PC-3 (cell line): ENCODE results near the gene AQP2. TPM values are rescaled to one million over a fixed set of nuclear protein-coding genes. Genes with fewer than 3 reads are reported as not detected.

Experiments used
- ATAC-seq: fragments of 200-7000 bp; cut with Tn5 transposase; 2 replicates; pipeline ENCODE4 v1.9.1; 2020; ENCODE audit warnings: mild to moderate bottlenecking, moderate library complexity
- BruUV-seq: library from RNA; stranded (reverse); fragments of 400-500 nt; replicated peaks from 2 replicates; lab custom pipeline; 2021; lab: Mats Ljungman, UMichigan
- CTCF ChIA-PET: fragments of 300-600 bp; sonication (Branson Sonifier 250); formaldehyde crosslinking; loops from one replicate; lab custom pipeline; 2022; ENCODE audit warnings: antibody characterized with exemption; lab: Charles Lee
- POLR2A ChIA-PET: fragments of 300-600 bp; sonication (Branson Sonifier 250); formaldehyde crosslinking; loops from one replicate; lab custom pipeline; 2022; ENCODE audit warnings: antibody characterized with exemption; ENCODE audit not compliant: unreplicated experiment; lab: Charles Lee
- DNase-seq: peaks from one replicate; pipeline ENCODE4 v3.0.0-alpha.2; 2015
- H2AFZ ChIP-seq: fragments of 300-600 bp; sonication (generic); 2 replicates; pipeline ENCODE4 v1.6.0; 2016; ENCODE audit warnings: antibody characterized with exemption, low read length
- H3F3A ChIP-seq: fragments of 300-600 bp; sonication (generic); one replicate; pipeline ENCODE4 v1.6.0; 2017; ENCODE audit warnings: antibody characterized with exemption, low read length, control low read depth, mild to moderate bottlenecking; ENCODE audit not compliant: unreplicated experiment
- H3K27ac ChIP-seq: fragments of 300-600 bp; sonication (generic); 2 replicates; pipeline ENCODE4 v1.5.1; 2016; ENCODE audit warnings: mild to moderate bottlenecking, low read length
- H3K27me3 ChIP-seq: fragments of 300-600 bp; sonication (generic); 2 replicates; pipeline ENCODE4 v1.6.1; 2016; ENCODE audit warnings: low read length, mixed read lengths
- H3K36me3 ChIP-seq: fragments of 300-600 bp; sonication (generic); 2 replicates; pipeline ENCODE4 v1.6.1; 2016; ENCODE audit warnings: low read depth, mixed run types, low read length, mixed read lengths
- H3K4me1 ChIP-seq: fragments of 300-600 bp; sonication (generic); 2 replicates; pipeline ENCODE4 v1.5.1; 2016; ENCODE audit warnings: low read length; ENCODE audit not compliant: insufficient read depth
- H3K4me2 ChIP-seq: fragments of 300-600 bp; sonication (generic); 2 replicates; pipeline ENCODE4 v1.6.0; 2016; ENCODE audit warnings: low read length
- H3K4me3 ChIP-seq: fragments of 300-600 bp; sonication (generic); 2 replicates; pipeline ENCODE4 v1.5.1; 2016; ENCODE audit warnings: mild to moderate bottlenecking, low read length, mixed read lengths
- H3K79me2 ChIP-seq: fragments of 300-600 bp; sonication (generic); 2 replicates; pipeline ENCODE4 v1.6.1; 2017; ENCODE audit warnings: low read length, mixed read lengths
- H3K9ac ChIP-seq: fragments of 300-600 bp; sonication (generic); 2 replicates; pipeline ENCODE4 v1.6.0; 2016; ENCODE audit warnings: mild to moderate bottlenecking, low read length
- H3K9me2 ChIP-seq: fragments of 300-600 bp; sonication (generic); replicated peaks from 2 replicates; pipeline ENCODE4 v1.6.1; 2016; ENCODE audit warnings: mixed run types, low read length, mixed read lengths
- H3K9me3 ChIP-seq: fragments of 300-600 bp; sonication (generic); 2 replicates; pipeline ENCODE4 v1.6.1; 2016; ENCODE audit warnings: low read length, mixed read lengths
- H4K20me1 ChIP-seq: fragments of 300-600 bp; sonication (generic); 2 replicates; pipeline ENCODE4 v1.6.1; 2016; ENCODE audit warnings: low read length, mixed read lengths
- EZH2 ChIP-seq: fragments of 300-600 bp; sonication (generic); IDR thresholded peaks from one replicate; pipeline ENCODE4 v1.6.1; 2017; ENCODE audit warnings: antibody characterized with exemption, mild to moderate bottlenecking, low read length; ENCODE audit not compliant: unreplicated experiment
- EZH2phosphoT487 ChIP-seq: fragments of 300-600 bp; sonication (generic); IDR thresholded peaks from 2 replicates; pipeline ENCODE4 v1.6.1; 2018; ENCODE audit warnings: mild to moderate bottlenecking, antibody characterized with exemption, low read length, borderline replicate concordance
- intact Hi-C: fragments of 100-400 bp; cut with micrococcal nuclease; formaldehyde crosslinking; loops from 2 replicates; pipeline ENCODE4 v1.9.0; 2023
- total RNA-seq: library from RNA; depleted of rRNA; stranded (reverse); fragments of >200 nt; gene quantifications from 2 replicates; pipeline ENCODE4 v1.2.3, GENCODE V29; 2014
- TF ChIP-seq, protein P1 (sequence below): fragments of 300-600 bp; sonication (generic); conservative IDR thresholded peaks from 2 replicates; pipeline ENCODE4 v1.5.1; 2017; ENCODE audit warnings: antibody characterized with exemption, low read depth, mild to moderate bottlenecking, low read length

The AQP2 gene
- total RNA-seq, 1 experiment from 2014 or later, result not detected

DNA sequence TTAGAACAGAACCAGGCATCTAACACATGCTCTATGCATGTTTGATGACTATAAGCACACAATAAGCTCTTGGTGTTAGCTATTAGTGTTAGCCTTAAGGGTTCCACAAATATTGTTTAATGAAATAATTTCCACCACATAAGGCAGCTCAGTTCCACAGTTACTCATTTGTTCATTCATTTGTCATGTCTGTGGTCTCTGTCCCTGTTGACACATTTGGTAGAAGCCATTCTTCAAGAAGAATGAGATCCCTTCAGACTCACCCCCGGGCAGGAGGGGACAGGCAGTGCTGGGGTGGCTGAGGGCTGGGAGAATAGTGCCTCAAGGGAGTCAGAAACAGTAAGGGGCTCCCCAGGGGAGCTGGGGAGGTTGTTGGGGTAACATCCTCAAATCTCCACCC lies 43.2 kb upstream of the AQP2 start:
- Histone ChIP-seq H3K27me3 (no peaks in the 10 kb centered on the region), H4K20me1 (no peaks in the 10 kb centered on the region), H3K4me3 (no peak overlapping the region), H3K9ac (no peak overlapping the region), H3K36me3 (no peaks in the 10 kb centered on the region), H3K27ac (no peak overlapping the region), H3K9me2 (no peaks in the 10 kb centered on the region), H3K4me1 (no peaks in the 10 kb centered on the region), H3K79me2 (no peaks in the 10 kb centered on the region), H3F3A (no peaks in the 10 kb centered on the region), H2AFZ (no peak overlapping the region), H3K9me3 (no peaks in the 10 kb centered on the region), H3K4me2 (no peak overlapping the region)
- ATAC-seq, result no peak
- no TSS peak for BruUV-seq
- intact Hi-C loops, result no loop called here
- no peak for TF ChIP-seq EZH2
- TF ChIP-seq EZH2phosphoT487, result no peak
- TF ChIP-seq, protein P1, sequence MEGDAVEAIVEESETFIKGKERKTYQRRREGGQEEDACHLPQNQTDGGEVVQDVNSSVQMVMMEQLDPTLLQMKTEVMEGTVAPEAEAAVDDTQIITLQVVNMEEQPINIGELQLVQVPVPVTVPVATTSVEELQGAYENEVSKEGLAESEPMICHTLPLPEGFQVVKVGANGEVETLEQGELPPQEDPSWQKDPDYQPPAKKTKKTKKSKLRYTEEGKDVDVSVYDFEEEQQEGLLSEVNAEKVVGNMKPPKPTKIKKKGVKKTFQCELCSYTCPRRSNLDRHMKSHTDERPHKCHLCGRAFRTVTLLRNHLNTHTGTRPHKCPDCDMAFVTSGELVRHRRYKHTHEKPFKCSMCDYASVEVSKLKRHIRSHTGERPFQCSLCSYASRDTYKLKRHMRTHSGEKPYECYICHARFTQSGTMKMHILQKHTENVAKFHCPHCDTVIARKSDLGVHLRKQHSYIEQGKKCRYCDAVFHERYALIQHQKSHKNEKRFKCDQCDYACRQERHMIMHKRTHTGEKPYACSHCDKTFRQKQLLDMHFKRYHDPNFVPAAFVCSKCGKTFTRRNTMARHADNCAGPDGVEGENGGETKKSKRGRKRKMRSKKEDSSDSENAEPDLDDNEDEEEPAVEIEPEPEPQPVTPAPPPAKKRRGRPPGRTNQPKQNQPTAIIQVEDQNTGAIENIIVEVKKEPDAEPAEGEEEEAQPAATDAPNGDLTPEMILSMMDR, result no peak
- CTCF ChIA-PET, result no interaction called here
- POLR2A ChIA-PET, result no interaction called here
- no peak for DNase-seq

DNA sequence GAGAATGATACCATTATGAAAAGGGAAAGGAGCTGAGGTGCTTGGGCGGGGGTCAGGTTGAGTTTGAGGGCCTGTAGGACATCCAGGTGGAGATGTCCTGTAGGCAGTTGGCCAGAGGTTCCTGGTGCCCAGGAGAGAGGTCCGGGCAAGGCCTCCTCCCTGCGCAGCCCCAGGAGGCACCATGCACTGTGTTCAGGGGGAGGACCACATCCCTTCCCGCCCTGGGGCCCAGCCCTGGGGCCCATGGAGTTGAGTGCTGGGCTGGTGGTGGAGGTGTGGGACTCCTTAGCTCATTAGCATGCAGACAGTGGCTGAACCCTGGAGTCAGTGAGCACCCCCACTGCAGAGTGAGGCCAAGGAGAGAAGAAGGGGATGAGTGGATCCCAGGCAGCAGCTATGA lies 41.2 kb upstream of the AQP2 start:
- Histone ChIP-seq H3K27me3 (no peaks in the 10 kb centered on the region), H3K4me1 (no peaks in the 10 kb centered on the region), H3K9me3 (no peaks in the 10 kb centered on the region), H3K9ac (no peak overlapping the region), H3K36me3 (no peaks in the 10 kb centered on the region), H3K79me2 (no peaks in the 10 kb centered on the region), H3K4me2 (no peak overlapping the region), H3K27ac (no peak overlapping the region), H3F3A (no peaks in the 10 kb centered on the region), H2AFZ (no peak overlapping the region), H4K20me1 (no peaks in the 10 kb centered on the region), H3K4me3 (no peak overlapping the region), H3K9me2 (no peaks in the 10 kb centered on the region)
- ChIA-PET POLR2A (no interaction called here), CTCF (no interaction called here)
- ATAC-seq, result no peak
- no peak for DNase-seq
- BruUV-seq, result no TSS peak
- TF ChIP-seq EZH2, result no peak
- TF ChIP-seq EZH2phosphoT487, result no peak
- TF ChIP-seq, protein P1, result no peak
- intact Hi-C loops, result no loop called here

GRCh38 chr12:49909826-49910225 lies 40.7 kb upstream of the AQP2 start:
- no peaks in the 10 kb centered on the region for H3F3A ChIP-seq
- H2AFZ ChIP-seq, result no peak overlapping the region
- ATAC-seq, result no peak
- H3K9me2 ChIP-seq, result no peaks in the 10 kb centered on the region
- no TSS peak for BruUV-seq
- no peaks in the 10 kb centered on the region for H3K36me3 ChIP-seq
- no peak overlapping the region for H3K27ac ChIP-seq
- no peak for TF ChIP-seq EZH2phosphoT487
- TF ChIP-seq, protein P1, result no peak
- no peak for TF ChIP-seq EZH2
- no peaks in the 10 kb centered on the region for H3K27me3 ChIP-seq
- POLR2A ChIA-PET, result no interaction called here
- H4K20me1 ChIP-seq, result no peaks in the 10 kb centered on the region
- CTCF ChIA-PET, result no interaction called here
- H3K9ac ChIP-seq, result no peak overlapping the region
- H3K9me3 ChIP-seq, result no peaks in the 10 kb centered on the region
- H3K4me3 ChIP-seq, result no peak overlapping the region
- no peak overlapping the region for H3K4me2 ChIP-seq
- DNase-seq, result no peak
- no peaks in the 10 kb centered on the region for H3K4me1 ChIP-seq
- intact Hi-C loops, result no loop called here
- no peaks in the 10 kb centered on the region for H3K79me2 ChIP-seq
